HG03175 (cell line): ENCODE data around the gene VAT1.

Source experiments
- ATAC-seq: cut with Tn5 transposase; IDR thresholded peaks from one replicate; pipeline ENCODE4 v1.9.1; 2021; ENCODE audit warnings: mild to moderate bottlenecking, moderate library complexity; ENCODE audit not compliant: unreplicated experiment

The VAT1 gene

GRCh38 chr17:43027091-43028032 lies 5.2 kb upstream of the VAT1 start:
- no peak for ATAC-seq

- ATAC-seq = no peak
Measured at GRCh38 chr17:43026595-43026994, 4.4 kb upstream of the VAT1 start.

GRCh38 chr17:43025766-43026537 lies 3.8 kb upstream of the VAT1 start:
- ATAC-seq = no peak

GRCh38 chr17:43025290-43025657 lies 3.1 kb upstream of the VAT1 start:
- no peak for ATAC-seq

- ATAC-seq = no peak
Measured at GRCh38 chr17:43024407-43025289, 2.5 kb upstream of the VAT1 start, which contains the start of gene RND2. TSS of gene RND2 (plus strand) at chr17:43025231. CDS start at chr17:43025348, 117 bp downstream.

GRCh38 chr17:43020789-43021740 lies 1.1 kb downstream of the VAT1 start:
- ATAC-seq = no peak

GRCh38 chr17:43020030-43020621 lies 2.1 kb downstream of the VAT1 start:
- no peak for ATAC-seq

- ATAC-seq = no peak
Measured at GRCh38 chr17:43019418-43019817, 2.8 kb downstream of the VAT1 start.

GRCh38 chr17:43018932-43019331 lies 3.3 kb downstream of the VAT1 start:
- ATAC-seq = no peak

GRCh38 chr17:43018008-43018853 lies 4.0 kb downstream of the VAT1 start:
- no peak for ATAC-seq

GRCh38 chr17:43016216-43016615 lies 6.0 kb downstream of the VAT1 start:
- ATAC-seq = no peak

GRCh38 chr17:43015579-43015978 lies 6.6 kb downstream of the VAT1 start:
- no peak for ATAC-seq

- ATAC-seq = no peak
Measured at GRCh38 chr17:43014649-43015542, 7.3 kb downstream of the VAT1 start.

- ATAC-seq = no peak
Measured at GRCh38 chr17:43014020-43014648, 8.1 kb downstream of the VAT1 start.

- ATAC-seq = no peak
Measured at GRCh38 chr17:43013296-43013695, 8.9 kb downstream of the VAT1 start.

- no peak for ATAC-seq
Measured at GRCh38 chr17:43011728-43012472, 10.3 kb downstream of the VAT1 start.
